Activated effector memory CD4-positive, alpha-beta T cell treated with anti-CD3 and anti-CD28 coated beads, Interleukin-2, amount 50 U/mL, for 16 hours (primary cell): Measurements from ENCODE around the gene CCDC179.

ENCODE experiments used
- DNase-seq: peaks from one replicate; pipeline ENCODE4 v3.0.0-alpha.2; 2020

Gene CCDC179

GRCh38 chr11:22807855-22808570 is 52.3 kb downstream of the CCDC179 start:
- no peak for DNase-seq

- DNase-seq, result no peak
Measured at GRCh38 chr11:22807391-22807790, 52.9 kb downstream of the CCDC179 start.

GRCh38 chr11:22802861-22803260 is 57.4 kb downstream of the CCDC179 start:
- DNase-seq, result no peak

GRCh38 chr11:22800482-22800881 is 59.8 kb downstream of the CCDC179 start:
- DNase-seq, result no peak

- no peak for DNase-seq
Measured at GRCh38 chr11:22798901-22799300, 61.4 kb downstream of the CCDC179 start.

GRCh38 chr11:22797047-22797446 is 63.2 kb downstream of the CCDC179 start:
- no peak for DNase-seq
